HG02884 (cell line): ENCODE measurements around the gene MBD2.

ENCODE experiments used
- ATAC-seq: cut with Tn5 transposase; IDR thresholded peaks from one replicate; pipeline ENCODE4 v1.9.1; 2021; ENCODE audit warnings: mild to moderate bottlenecking, moderate library complexity; ENCODE audit not compliant: unreplicated experiment

Gene MBD2

DNA sequence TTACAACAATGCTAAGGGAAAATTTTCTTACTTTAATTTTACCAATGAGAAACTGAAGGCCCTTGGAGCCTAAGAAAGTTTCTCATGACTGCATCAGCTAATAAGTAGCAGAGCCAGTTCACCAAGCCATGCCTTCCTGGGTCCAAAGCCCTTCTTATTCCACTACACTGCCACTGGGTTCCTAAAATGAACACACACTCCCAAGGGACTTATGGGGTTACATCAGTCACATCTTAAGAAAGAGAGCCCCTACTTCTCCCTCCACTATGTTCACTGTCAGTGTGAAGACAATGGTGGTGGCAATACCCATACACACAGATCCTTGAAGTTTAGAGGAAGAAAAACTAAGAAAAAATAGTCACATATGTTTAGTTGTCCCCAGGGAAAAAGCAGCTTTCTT lies 20.6 kb downstream of the MBD2 start:
- ATAC-seq = no peak

DNA sequence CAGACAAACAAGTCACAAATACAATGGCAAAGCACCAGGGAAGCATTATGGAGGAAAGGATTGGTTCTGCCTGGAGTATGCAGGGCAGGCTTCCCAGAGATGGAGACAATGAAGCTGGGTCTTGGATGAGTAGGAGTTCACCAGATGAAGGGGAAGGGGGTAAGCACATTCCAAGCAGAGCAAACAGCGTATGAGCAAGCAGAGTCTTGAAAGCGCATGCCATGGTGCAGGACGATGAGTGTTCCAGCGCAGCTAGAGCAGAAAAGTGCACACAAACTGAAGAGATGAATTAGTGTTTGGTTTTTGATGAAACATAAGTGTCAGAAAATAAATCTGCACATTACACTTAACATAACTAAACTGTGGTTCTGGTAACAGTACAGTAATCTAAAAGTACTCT lies 21.6 kb downstream of the MBD2 start:
- ATAC-seq = no peak

DNA sequence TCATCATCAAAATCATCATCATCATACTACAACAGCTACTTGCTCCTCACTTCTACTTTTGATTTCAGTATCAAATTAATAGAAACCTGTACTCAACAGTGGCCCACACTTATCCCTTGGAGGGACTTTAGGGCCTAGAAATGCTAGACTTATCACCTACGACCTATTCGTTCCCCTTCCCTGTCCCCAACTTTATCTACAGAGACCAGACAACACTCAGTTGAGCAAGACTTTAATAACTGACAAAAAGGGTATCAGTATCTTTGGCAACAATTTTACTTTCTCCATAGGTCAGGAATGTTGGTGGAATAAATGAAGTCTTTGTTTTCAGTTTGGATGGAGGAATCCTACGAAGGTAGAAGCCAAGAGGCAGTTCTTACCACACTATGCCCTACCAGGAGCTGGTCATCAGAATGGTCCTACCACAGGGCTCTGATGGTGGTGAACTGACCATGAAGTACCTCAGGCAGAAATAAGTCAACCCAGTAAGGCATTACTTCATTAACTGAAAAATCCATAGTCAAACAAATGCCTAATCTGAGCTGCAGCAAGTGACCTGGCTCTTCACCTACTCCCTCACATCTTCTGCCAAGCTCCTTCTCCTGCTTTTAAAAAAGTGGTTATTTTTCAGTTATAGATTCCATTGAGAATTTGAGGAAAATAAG lies 26.6 kb downstream of the MBD2 start:
- ATAC-seq = no peak

DNA sequence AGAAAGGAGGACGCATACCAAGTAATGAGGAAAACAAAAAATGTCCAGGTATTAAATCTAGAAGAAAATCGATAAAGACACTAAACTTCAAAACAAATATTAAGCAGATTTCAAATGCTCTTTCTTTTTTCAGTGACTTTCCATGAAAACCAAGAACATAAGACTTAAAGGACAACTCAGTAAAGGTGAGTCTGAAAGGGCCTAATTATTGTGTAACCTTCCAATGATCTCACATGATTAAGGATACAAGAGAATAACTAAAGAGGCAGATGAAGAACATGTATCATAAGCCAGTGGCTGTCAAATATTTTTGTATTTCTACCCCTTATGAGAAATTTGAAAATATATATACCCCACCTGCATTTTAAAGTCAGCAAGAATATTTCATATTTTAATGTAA lies 30.7 kb downstream of the MBD2 start:
- ATAC-seq = no peak

DNA sequence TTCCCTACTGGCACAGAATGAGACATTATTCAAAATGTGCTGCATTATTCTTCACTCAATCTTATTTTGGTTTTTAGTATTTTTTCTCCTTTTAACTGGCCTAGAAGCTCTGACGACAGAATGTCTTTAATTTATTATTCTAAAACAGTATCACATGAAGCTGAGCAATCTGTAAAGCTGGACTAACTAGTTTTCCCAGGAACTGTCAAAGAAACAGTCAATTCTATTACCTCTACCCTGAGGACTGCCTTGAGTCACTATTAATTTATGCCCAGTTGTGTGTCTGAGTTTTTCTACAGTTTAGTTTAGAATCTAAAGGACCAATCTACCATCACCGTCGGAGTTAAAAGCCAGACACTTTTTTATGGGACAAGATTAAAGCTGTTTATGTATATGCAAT lies 31.6 kb downstream of the MBD2 start:
- no peak for ATAC-seq

DNA sequence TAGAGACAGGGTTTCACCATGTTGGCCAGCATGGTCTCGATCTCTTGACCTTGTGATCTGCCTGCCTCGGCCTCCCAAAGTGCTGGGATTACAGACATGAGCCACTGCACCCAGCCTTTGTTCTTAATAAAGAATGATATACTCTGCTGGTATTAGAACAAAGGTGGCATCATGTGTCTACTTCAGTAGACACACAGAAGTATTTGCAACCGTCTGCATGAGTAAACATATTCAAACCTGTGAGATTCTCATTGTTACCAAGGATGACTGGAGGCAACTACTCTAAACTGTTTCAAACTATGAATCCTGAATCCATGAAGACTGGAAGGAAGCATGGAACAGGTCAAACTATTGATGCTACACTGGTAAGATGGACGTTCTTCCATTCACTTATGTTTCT lies 32.1 kb downstream of the MBD2 start:
- no peak for ATAC-seq

DNA sequence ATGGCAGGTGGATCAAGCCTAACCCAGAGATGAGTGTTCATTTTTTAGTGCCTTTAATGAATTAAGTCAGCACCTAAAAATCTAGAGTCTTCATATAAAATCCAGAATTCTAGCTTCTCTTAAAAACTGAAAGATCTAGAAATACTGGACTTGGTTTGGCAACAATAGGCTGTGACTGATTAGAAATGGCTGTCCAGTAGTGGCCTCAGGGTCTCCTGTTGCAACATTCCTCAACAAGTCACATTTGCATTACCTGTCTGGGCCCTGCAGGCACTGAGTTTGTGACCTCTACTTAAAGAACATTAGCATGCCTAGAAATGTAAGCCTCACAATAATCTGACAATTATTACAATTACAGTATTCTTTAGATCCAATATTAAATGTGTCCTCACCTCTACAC lies 33.1 kb downstream of the MBD2 start:
- no peak for ATAC-seq

DNA sequence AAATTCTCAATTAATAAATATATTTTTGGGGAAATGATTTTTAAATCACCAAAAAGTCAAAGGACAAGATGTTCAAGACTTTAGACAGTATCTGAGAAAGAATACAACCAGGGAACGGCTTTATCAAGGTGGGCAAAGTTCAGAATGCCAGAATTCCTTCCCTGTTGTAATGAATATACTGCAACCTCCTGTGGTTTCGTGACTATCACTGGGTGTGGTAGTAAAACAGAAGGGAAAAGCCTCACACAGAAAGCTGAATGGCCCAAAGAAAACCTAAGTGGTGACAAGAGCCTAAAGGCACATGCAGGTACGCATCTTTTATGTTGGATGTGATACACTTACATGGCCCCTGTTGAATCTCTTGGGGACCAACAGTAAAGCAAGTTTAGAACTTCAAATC lies 37.1 kb downstream of the MBD2 start:
- ATAC-seq = no peak

DNA sequence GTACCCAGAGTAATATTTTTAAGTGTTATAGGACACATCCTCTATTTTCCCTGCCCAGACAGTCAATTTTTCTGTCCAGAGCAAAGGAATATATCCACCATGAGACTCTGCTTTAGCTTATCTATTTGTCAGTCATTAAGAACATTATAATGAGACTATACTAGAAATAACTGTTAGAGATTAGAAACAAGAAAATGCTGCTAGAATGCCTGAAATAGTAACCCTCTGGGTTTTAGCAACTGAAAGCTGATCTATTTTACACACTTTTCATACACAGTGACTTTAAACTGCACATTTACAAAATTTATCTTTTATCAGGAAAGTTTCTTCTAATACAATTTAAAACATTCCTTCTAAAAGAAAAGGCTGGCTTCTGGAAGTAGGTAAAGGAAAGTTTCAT lies 39.6 kb downstream of the MBD2 start:
- ATAC-seq = no peak

DNA sequence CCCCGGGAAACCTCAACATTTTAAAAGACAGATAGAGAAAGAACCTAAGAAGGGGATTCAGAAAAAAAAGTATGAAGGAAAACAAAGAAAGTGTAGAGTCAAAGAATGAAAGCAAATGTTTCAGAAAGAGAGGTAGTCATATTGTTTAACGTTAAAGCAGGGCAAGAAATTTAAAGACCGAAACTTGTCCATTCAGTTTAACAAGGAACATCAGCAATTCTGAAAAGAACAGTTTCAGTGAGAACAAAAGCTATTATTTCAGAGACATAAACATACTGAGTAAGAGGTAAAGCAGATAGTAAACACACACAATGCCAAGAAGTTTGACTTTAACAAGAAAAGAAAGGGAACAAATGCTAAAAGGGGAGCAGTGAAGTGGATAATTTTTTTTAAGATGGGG lies 41.1 kb downstream of the MBD2 start:
- no peak for ATAC-seq

DNA sequence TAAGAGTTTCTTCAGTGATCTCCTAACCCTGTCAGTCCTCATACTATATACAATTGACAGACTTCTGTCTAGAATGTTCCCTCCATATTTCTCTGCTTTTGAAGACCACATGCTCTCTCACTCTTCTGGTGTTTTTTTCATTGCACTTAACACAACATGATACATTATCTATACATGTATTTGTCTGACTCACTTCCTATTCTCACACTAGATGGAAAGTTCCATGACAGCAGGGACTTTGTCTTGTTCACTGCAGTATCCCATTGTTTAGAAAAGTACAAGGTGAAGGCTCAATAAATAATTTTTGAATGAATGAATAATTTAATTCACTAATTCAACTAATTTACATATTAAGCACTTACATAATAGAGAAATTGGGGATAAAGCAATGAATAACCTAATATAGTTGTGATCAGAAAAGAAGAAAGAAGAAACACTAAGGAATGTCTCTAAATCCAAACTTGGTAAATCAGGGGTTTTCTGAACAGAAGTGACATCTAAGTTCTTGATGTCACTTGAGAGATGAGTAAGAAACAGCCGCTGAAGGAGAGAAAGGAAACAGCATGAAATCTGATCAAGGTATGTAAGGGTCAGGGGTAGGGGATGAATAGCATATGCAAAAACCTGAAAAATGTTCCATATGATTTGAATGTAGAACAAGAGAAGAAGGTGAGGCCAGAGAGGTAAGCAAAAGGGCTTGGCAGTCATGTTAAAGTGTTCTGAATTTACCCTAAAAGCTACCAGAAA lies 42.4 kb downstream of the MBD2 start:
- peak; percentile 75 for ATAC-seq

DNA sequence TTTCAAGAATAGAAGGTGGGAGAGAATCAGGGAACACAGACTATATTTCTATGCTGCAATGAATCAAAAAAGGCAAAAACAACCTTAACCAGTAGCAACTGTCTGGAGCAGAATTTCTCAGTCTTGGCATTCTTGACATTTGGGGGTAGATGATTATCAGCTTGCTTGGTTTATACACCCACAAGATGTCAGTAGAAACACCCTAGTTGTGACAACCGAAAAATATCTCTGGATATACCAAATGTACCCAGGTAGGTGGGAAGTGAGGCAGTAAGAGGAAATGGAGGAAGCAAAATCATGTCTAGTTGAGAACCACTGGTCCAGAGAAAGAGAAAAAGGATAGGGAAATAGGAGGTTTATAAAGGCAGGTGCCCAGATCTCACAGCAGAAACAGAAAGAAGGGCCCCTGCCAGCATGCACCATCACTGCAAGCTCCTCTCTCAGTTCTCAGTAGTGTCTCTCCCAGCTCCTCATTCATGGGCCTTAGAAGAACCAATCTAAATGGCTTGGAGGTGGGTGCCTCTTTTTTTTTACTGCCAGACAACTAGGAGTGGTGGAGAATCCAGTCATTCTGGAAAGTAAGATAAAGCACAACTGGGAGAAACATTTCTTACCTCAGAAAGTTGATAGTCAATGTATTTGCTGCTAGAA lies 50.4 kb downstream of the MBD2 start:
- no peak for ATAC-seq

DNA sequence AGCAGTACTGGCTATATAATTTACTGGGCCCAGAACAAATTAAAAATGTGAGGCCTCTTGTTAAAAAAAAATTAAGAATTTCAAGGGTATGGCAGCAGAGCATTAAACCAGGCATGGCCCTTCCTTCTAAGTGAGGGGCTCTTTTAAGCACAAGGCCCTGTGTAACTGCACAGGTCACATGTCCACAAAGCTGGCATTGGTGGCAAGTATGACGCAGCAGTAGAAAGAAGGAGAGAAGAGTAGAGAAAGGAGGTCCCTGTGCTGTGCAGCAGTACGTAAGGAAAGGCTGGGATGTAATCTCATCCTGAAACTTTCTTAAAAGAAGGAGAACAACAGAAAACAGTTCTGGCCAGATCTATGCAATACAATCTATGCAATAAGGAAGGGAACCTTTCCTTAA lies 51.2 kb downstream of the MBD2 start:
- ATAC-seq = no peak

DNA sequence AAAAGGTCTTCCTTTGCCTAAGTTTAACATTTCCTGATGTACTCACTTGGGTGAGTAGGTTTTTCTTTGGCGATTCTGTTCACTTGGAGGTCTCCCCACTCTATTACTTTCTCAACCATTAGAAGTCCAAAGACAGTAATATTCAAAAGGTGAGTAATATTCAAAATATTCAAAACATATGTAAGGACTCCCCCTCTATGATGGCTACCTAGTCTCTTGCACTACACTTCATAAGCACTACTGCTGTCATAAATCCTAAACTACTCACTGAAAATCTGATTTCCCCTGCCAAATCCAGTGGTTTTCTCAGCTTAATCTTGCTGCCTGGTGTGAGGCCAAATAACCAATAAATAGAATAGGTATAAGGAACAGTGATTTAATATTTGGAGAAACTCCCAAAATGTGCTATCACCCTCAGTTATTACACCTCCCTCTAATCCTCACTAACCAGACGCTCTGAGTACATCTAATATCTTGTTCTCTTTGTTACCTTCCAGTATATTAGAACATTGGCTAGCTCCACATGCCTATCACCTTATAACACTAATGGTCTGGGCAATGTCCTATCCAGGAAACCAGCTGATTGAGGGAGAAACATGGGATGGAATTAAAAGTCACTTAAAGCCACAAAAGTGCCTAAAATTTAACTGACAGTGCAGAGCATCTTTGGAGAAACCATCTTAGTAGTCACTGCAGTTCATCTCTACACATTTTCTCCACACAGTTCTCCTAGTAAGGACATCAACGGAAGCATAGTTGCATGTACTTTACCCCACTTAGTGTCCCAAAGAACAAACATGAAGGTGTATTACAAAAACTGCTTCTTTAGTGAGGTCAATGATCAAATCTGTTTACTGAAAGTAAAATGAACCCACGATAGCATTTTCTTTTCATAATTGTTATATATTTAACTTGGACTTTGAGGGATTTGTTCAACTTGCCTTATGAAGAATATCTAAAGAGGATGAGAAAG lies 54.8 kb downstream of the MBD2 start:
- ATAC-seq = no peak

DNA sequence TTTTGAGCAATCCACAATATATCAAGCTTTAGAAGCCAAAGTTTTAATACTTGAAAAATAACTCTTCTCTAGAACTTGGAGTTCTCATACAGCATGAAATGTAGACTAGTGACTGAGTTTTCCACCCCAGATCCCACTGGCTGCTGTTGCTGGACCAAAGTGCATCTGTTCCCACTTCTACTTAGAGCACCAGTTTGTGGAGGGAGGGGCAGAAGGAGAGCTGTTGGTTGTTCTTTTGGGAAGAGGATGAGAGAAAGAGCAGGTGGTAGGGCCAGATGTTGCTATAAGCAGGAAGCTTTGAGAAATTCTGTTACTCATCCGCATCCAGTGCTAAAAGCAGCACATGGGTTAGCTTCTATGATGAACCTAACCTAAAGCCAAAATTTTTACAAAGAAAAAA lies 59.0 kb downstream of the MBD2 start:
- no peak for ATAC-seq

DNA sequence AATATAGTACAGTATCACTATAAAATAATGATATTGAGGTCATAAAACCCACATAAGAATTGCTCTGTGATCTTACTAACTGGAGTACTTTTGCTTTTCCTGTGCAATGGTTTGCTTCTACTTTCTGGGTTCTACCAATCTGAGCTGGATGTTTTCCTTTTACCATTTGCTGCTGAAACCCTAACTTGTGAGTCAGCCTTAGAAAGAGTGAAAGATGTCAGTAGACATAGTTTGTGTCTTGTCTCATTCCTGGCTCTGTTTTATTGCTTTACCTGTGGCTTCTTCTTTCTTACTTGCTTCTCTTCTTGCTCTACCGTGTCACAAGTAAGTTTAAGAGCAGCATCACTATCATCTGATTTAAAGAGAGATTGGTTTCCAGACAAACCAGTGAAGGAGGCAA lies 61.0 kb downstream of the MBD2 start:
- no peak for ATAC-seq

DNA sequence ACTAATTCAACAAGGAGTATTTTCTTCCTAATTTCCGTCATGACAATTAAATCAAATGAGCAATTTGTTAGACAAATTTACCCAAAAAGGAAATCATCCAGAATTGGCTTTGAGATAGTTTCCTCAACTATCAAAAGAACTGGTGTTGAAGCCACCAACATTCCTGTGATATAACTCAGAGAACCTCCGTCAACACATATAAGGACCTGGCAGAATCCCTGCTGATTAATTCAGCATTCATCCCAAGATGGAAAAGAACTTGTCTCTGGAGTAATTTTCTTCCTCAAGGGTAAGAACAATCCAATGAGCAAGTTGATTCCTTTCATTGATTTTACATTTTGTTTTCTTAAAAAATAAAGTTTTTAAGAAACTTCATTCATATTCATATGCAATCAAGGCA lies 62.0 kb downstream of the MBD2 start:
- no peak for ATAC-seq

DNA sequence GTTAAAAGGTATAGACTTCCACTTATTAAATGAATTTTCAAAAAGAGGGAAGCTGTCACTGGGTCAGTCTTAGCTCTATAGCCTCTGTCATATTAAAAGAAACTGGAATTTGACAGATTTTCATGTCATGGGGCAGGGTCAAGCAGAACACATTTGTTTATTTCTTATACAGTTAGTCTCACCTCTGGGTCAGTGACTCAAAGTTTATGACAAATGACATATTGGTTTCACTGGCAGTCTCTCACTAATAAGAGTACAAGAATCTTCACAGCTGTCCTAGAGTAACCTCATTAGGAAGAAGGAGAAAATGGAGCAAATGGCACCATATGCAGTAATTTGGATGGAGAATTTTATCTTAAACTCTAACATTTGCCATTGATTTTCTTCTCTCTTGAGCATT lies 63.2 kb downstream of the MBD2 start:
- ATAC-seq = no peak

DNA sequence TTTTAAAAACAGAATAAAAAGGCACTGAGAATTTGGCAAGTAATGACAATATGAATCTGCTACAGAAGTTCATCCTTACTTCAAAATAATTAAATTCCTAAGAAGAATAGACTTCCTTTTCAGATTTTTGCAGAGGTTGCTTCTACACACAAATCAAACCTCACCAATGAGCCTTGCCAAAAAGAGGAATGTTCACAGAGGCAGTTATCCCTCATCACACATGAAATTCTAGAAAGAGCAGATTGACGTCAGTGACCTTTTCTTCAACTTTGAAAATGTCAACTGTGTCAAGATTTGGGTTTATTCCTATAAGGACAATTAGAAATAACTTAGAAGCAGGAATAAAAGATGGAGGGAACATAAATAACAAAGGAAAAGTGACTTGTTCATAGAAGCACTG lies 64.6 kb downstream of the MBD2 start:
- ATAC-seq = no peak

DNA sequence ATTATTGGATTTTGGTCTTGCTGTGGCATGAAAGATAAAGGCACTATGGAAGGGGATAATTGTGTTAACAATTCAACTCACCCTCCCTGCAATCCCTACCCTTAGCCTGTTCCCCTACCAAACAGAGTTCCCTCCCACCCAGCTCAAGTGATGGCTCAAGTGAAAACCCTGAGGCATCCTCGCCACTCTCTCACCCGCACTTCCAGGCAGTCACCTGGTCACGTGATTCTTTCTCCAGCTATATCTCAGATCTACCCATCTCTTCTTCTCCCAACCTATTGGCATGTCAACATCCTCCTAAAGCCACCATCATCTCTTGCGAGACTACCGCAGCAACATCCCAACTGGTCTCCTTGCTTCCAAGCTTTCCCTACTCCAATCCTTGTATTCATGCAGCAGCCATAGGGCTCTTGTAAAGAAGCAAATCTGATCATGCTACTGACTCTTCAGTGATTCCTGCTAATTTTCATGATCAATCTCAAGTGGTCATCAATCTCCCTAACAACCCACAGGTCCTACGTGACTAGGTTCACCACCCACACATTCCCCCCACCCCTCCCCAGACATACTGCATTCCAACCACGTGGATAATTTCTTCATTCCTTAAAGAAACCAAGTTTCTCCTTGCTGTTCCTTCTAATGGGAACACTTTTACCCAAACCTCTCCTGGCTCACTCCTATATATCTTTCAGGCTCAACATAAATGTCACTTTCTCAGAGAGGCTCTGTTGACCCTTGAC lies 66.7 kb downstream of the MBD2 start:
- ATAC-seq = no peak

DNA sequence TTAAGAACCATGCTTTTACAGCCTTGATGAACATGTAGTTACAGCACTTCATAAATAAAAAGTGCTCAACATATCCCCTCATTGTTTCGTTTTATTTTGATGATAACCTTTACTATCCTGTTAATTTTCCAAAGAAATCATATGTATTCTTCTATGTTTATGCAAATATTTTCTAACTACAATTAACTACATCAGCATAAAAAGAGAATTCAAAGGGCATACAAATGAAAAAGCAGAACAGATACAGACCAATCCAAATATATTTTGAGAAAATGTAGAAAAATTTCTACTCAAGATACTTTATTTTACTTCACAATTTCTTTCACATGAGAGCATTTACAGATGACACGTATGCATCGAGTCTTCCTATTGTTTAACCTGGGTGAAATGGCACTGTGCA lies 69.1 kb downstream of the MBD2 start:
- no peak for ATAC-seq
